DLD1 (cell line): ENCODE measurements around the gene SOS1.

Source experiments
- in situ Hi-C: cut with HindIII; loops from 2 replicates; pipeline ENCODE4 v1.10.0; 2017; ENCODE audit warnings: low sequenced_read_pairs

SOS1 gene

GRCh38 chr2:38978296-38978903 is 142.5 kb downstream of the SOS1 start:
- in situ Hi-C loops, result no loop called here

DNA sequence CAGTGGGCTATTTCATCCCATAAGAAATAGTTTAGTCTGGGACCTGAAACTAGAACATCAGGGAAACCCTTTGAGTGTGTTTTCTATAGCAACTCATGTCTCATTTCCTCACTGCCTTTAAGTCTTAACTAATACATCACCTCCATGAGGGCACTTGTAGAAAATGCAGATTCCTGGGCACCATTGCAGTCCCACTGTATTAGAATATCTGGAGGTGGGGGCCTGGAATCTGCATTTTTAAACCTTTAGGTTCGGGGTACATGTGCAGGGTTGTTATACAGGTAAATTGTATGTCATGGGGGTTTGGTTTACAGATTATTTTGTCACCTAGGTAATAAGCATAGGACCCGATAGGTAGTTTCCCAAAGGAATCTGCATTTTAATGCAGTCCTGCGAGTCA is 143.8 kb downstream of the SOS1 start:
- in situ Hi-C loops, result no loop called here

GRCh38 chr2:38975042-38975441 is 145.8 kb downstream of the SOS1 start:
- in situ Hi-C loops, result no loop called here

DNA sequence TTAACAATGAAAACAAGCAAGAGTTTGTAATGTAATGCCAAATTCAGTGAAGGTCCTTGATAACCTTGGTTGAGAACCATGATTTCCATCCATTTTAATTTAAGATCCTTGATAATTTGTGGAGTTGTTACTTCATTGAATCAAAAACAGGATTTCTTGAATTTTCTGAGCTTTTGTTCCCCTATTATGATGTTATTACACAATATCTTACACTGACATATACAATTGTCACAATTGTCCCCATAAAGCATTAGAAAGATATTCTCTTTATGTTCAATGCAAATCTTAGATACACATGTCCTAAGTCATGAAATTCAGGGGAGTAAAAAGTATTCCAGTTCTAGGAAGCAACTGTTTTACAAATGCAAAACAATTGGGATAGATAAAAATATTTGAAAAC is 147.6 kb downstream of the SOS1 start:
- in situ Hi-C loops, result no loop called here

DNA sequence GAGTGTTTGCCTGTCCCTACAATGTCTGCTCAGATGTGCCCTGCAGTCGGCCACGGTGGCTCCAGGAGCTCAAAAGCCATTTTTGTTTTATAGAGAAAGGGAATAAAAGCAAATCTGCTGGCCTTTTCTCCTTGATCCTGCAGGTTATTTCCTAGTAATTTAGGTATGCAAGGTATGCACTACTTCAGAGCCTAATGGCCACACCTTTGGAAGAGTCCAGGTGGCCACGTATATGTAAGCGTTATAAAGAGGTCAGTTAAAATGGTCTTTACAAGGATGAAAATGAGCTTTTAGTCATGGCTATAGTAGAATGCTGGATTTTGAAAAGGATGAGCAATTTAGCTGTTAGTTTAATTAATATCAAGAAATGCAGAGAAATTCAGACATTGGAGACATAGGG is 149.5 kb downstream of the SOS1 start:
- in situ Hi-C loops, result no loop called here

DNA sequence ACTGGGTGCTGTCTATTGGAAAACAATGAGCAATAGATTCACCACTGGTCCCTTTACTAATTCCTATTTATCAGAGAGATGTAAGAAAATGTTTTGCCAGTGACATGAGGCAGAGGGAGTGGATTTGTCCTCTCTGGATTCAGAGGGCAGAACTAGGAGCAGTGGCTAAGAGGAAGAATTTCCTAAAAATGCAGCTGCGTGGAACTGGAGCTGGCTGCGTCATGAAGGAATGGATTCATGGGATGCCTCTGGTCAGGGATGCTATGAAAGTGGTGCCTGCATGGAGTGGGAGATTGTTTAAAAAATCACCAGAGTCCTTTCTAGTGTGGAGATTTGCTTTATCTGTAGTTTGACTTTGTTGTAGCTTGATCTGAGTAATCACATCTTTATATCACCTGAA is 152.8 kb downstream of the SOS1 start:
- in situ Hi-C loops, result no loop called here

GRCh38 chr2:38966678-38967077 is 154.2 kb downstream of the SOS1 start:
- in situ Hi-C loops, result no loop called here

- in situ Hi-C loops, result no loop called here
Observed at GRCh38 chr2:38966006-38966405, 154.8 kb downstream of the SOS1 start.

GRCh38 chr2:38960609-38961320 is 160.1 kb downstream of the SOS1 start:
- in situ Hi-C loops, result no loop called here

DNA sequence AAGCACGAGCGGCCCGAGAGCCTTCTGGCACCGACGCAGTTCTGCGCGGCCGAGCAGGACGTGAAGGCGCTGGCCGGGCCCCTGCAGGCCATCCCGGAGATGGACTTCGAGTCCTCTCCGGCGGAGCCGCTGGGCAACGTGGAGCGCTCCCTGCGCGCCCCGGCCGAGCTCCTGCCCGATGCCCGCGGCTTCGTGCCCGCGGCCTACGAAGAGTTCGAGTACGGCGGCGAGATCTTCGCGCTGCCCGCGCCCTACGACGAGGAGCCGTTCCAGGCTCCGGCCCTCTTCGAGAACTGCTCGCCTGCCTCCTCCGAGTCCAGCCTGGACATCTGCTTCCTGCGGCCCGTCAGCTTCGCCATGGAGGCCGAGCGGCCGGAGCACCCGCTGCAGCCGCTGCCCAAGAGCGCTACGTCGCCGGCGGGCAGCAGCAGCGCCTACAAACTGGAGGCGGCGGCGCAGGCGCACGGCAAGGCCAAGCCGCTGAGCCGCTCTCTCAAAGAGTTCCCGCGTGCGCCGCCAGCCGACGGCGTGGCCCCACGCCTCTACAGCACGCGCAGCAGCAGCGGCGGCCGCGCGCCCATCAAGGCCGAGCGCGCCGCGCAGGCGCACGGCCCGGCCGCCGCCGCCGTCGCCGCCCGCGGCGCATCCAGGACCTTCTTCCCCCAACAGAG is 160.8 kb downstream of the SOS1 start:
- in situ Hi-C loops, result no loop called here

- in situ Hi-C loops, result no loop called here
Observed at GRCh38 chr2:38959466-38959865, 161.4 kb downstream of the SOS1 start.

DNA sequence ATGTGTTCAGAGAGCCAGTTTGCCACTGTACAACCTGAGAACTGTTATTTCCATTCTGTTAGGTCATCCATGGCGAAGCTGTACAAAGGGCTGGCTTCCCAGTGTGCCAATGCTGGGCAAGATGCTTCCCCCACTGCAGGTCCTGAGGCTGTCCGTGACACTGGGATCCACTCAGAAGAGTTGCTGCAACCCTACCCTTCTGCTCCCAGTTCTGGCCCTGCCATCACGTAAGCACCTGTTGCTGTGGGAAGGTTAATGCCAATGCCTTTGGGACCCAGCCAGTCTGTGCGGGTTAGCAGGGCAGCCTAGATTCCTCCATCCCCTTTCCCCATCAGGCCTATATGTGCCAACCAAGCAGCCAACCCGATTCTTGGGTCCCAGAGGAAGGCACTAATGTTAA is 162.9 kb downstream of the SOS1 start:
- in situ Hi-C loops, result no loop called here

DNA sequence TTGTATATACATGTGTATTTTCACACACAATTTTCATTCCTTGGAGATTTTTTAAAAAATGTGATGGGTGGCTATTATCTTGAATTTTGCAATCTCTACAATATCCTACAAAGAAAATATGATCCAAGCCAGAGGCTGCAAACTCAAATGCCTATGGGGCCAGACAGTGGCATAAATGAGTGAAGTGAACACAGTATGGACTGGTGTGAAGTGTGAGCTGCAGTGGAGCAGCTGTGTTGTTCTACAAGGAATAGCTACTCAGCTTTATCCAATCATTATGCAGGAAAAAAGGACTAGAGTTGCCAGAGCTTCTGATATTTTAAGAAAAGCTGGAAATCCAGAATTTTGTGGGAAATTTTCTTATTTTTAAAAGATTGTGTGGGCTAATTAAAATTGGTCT is 169.1 kb downstream of the SOS1 start:
- in situ Hi-C loops, result no loop called here

DNA sequence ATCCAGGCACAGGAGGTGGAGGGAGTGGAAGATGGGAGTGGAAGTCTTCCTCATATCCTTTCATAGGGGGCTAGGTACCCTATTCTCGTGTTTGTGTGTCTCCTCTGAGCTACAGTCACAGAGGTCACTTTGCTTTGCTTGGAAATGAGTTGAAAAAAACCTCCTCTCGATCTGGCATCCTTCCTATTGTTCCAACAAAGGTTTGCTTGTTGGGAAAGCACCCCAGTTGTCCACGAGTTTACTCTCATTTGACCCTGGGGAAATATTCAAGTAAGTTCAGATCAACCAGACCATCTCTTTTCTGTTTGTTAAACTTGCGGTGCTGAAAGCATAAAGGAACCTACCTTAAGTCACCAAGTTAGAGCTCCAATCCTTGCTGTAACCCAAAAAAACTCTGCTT is 171.9 kb downstream of the SOS1 start:
- in situ Hi-C loops, result loop anchor here (5.0 to 25.0 kb wide), 2 partner anchors 103 to 263 kb away; no protein-coding TSS in a partner anchor

GRCh38 chr2:38948387-38948882 is 172.4 kb downstream of the SOS1 start:
- in situ Hi-C loops, result loop anchor here (5.0 to 25.0 kb wide), 2 partner anchors 104 to 264 kb away; no protein-coding TSS in a partner anchor

DNA sequence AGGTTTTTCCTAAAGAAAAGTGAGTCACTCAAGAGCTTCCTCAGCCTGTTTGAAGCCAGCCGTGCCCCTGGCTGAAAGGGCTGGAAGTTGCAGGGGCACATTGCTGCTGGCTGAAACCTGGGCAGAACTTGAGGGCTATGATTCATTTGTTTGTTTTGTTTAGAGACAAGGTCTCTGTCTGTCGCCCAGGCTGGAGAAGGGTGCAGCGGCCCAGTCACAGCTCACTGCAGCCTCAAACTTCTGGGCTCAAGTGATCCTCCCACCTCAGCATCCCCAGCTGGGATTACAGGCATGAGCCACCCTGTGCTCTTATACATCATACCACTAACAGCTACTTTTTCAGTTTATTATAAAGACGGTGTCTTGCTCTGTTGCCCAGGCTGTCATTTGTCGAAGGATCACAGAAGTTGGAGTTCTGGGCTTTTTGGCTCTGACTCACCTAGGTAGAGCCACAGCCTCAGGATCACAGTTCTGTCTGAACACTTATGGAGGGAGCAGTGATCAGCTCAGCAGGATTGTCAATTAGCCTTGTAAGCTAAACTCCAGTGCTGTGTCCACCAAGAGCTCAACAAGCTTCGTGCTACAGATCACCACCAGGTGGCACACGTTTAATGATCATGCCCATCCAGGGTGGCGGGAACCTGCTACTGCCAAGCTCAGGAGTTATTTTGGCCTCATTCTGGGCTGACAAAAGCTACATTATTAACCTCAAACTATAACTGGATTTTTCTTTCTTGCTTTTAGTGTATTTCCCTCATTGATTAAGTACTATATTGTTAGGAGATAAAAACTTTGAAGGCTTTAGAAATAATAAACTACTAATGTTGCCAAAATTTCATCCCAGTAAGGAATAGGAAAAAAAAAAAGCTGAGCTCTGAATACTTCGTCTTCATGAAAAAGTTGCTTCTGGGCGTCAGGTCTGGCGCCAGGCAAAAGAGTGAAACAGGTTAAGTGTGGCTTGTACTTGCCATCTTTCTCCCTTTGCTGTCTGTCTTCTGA is 173.3 kb downstream of the SOS1 start:
- in situ Hi-C loops, result loop anchor here (5.0 to 25.0 kb wide), 2 partner anchors 105 to 265 kb away; no protein-coding TSS in a partner anchor

GRCh38 chr2:38945911-38946310 is 174.9 kb downstream of the SOS1 start:
- in situ Hi-C loops, result loop anchor here (5.0 to 25.0 kb wide), 2 partner anchors 106 to 266 kb away; no protein-coding TSS in a partner anchor

GRCh38 chr2:38945372-38945771 is 175.5 kb downstream of the SOS1 start:
- in situ Hi-C loops, result loop anchor here (5.0 to 25.0 kb wide), 2 partner anchors 107 to 267 kb away; no protein-coding TSS in a partner anchor

GRCh38 chr2:38943784-38944183 is 177.1 kb downstream of the SOS1 start:
- in situ Hi-C loops, result loop anchor here (25.0 kb wide), 1 partner anchor 269 kb away; no protein-coding TSS in a partner anchor

- in situ Hi-C loops, result loop anchor here (25.0 kb wide), 1 partner anchor 272 kb away; no protein-coding TSS in a partner anchor
Observed at GRCh38 chr2:38940746-38941145, 180.1 kb downstream of the SOS1 start.
